Measurements from ENCODE around the gene KIAA1671.

Gene KIAA1671

GRCh38 chr22:24977370-24978221, 25.1 kb downstream of the KIAA1671 start:
- POLR2A ChIA-PET: no interaction called here
- no peak for DNase-seq (ENCODE audit: low read depth, low spot score)
- CTCF ChIA-PET: no interaction called here
- H3K4me3 ChIP-seq (ENCODE audit: low read depth, low read length): no peak overlapping the region
- TF ChIP-seq, protein P1, sequence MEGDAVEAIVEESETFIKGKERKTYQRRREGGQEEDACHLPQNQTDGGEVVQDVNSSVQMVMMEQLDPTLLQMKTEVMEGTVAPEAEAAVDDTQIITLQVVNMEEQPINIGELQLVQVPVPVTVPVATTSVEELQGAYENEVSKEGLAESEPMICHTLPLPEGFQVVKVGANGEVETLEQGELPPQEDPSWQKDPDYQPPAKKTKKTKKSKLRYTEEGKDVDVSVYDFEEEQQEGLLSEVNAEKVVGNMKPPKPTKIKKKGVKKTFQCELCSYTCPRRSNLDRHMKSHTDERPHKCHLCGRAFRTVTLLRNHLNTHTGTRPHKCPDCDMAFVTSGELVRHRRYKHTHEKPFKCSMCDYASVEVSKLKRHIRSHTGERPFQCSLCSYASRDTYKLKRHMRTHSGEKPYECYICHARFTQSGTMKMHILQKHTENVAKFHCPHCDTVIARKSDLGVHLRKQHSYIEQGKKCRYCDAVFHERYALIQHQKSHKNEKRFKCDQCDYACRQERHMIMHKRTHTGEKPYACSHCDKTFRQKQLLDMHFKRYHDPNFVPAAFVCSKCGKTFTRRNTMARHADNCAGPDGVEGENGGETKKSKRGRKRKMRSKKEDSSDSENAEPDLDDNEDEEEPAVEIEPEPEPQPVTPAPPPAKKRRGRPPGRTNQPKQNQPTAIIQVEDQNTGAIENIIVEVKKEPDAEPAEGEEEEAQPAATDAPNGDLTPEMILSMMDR (IDR thresholded peaks at IDR 0.05; ENCODE audit: insufficient read depth, low read length, missing control alignments): no peak

- CTCF ChIA-PET: no interaction called here
- POLR2A ChIA-PET: no interaction called here
- no peak for DNase-seq (ENCODE audit: low read depth, low spot score)
These were observed 25.8 kb downstream of the KIAA1671 start for GRCh38 chr22:24978308-24978707.

DNA sequence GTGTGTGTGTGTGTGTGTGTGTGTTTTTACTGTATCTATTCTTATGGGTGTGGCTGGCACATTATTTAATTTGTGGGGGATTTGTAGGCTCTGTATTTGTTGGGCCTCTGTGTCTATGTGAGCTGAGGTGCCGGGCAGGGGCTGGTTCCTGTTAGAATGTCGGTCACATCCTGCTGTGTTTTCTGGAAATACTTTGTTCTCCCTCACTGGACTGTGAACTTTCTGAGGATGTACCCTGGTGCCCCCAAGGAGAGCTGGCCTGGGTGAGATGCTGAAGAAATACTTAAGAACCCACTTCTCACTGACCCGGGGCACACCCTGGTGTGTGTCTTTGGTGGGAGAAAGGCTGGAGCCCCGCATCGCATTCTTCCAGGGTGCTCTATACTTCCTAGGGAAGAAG, 28.6 kb downstream of the KIAA1671 start:
- no peak overlapping the region for H3K4me3 ChIP-seq (ENCODE audit: low read depth, low read length)
- TF ChIP-seq, protein P1 (IDR thresholded peaks at IDR 0.05; ENCODE audit: insufficient read depth, low read length, missing control alignments): no peak
- no peak for DNase-seq (ENCODE audit: low read depth, low spot score)
- ChIA-PET CTCF (no interaction called here), POLR2A (no interaction called here)

More at GRCh38 chr22:24978308-24978707, 25.8 kb downstream of the KIAA1671 start:
- TF ChIP-seq, protein P1 (IDR thresholded peaks at IDR 0.05; ENCODE audit: insufficient read depth, low read length, missing control alignments): no peak
- no peak overlapping the region for H3K4me3 ChIP-seq (ENCODE audit: low read depth, low read length)

DNA sequence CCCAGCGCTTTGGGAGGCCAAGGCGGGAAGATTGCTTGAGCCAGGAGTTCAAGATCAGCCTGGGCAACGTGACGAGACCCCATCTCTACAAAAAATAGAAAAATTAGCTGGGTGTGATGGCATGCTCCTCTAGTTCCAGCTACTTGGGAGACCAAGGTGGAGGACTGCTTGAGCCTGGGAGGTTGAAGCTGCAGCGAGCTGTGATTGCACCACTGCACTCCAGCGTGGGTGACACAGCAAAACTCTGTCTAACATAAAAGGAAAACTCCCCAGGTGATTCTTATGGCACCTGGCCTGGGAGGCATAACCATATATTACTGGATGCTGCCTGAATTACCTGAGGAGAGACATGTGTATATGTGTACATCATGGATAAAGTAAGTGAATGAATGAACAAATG, 29.1 kb downstream of the KIAA1671 start:
- no peak for DNase-seq (ENCODE audit: low read depth, low spot score)
- ChIA-PET CTCF (no interaction called here), POLR2A (no interaction called here)
- H3K4me3 ChIP-seq (ENCODE audit: low read depth, low read length): no peak overlapping the region
- TF ChIP-seq, protein P1 (IDR thresholded peaks at IDR 0.05; ENCODE audit: insufficient read depth, low read length, missing control alignments): no peak

GRCh38 chr22:24982301-24983056, 30.0 kb downstream of the KIAA1671 start:
- ChIA-PET CTCF (interaction anchor here (0.9 kb wide), 1 partner anchor 44 kb away, joined by 4 read pairs; no protein-coding TSS in a partner anchor), POLR2A (no interaction called here)
- DNase-seq (ENCODE audit: low read depth, low spot score): no peak
- H3K4me3 ChIP-seq (ENCODE audit: low read depth, low read length): no peak overlapping the region
- TF ChIP-seq, protein P1 (IDR thresholded peaks at IDR 0.05; ENCODE audit: insufficient read depth, low read length, missing control alignments): no peak

DNA sequence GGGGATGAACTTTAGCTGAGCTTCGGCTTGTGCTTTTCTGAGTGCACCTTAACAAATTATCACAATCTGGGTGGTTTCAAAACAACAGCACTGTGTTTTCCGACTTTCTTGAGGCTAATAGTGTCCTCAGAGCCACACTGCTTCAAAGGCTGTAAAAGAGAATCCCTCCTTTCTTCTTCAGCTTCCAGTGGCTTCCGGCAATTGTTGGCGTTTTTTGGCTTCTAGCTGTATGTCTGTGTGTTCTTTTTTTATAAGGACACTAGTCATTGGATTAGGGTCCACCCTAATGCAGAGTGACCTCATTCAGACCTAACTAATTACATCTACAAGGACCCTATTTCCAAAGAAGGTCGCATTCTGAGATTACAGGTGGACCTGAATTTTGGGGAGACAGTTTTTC, 30.6 kb downstream of the KIAA1671 start:
- CTCF ChIA-PET: interaction anchor here (0.9 kb wide), 1 partner anchor 44 kb away, joined by 4 read pairs; no protein-coding TSS in a partner anchor

More for the DNA sequence above, 30.6 kb downstream of the KIAA1671 start:
- TF ChIP-seq, protein P1 (IDR thresholded peaks at IDR 0.05; ENCODE audit: insufficient read depth, low read length, missing control alignments): no peak
- H3K4me3 ChIP-seq (ENCODE audit: low read depth, low read length): no peak overlapping the region
- POLR2A ChIA-PET: no interaction called here
- DNase-seq (ENCODE audit: low read depth, low spot score): no peak
